ENCODE measurements around the gene N4BP2L2. TPM values are rescaled to one million over a fixed set of nuclear protein-coding genes. Genes with fewer than 3 reads are reported as not detected.

Gene N4BP2L2
- total RNA-seq, 1 experiment from 2014 or later: 92.7 TPM

- intact Hi-C loops (cut with micrococcal nuclease): loop anchor here (5.0 kb wide), 1 partner anchor 218 kb away; the partner anchor contains the start of genes BRCA2 and ZAR1L
- Histone ChIP-seq H2AFZ (ENCODE audit: low read depth, low read length, poor library complexity, severe bottlenecking) (no peak overlapping the region), H3K4me1 (ENCODE audit: control insufficient read depth in 1 of 2, insufficient read depth in 2 of 2, low read length in 2 of 2) (peaks cover 5 to 11% of the 10 kb centered on the region in 2 experiments; a peak in 2 of 4 replicates), H3K27me3 (ENCODE audit: insufficient read depth, low read length) (no peaks in the 10 kb centered on the region), H4K20me1 (ENCODE audit: insufficient read depth) (no peaks in the 10 kb centered on the region), H3K9me3 (ENCODE audit: control insufficient read depth in 1 of 2, insufficient read depth in 1 of 2, low read depth in 1 of 2, low read length in 2 of 2) (no peaks in the 10 kb centered on the region), H3K9me2 (ENCODE audit: insufficient read depth) (no peaks in the 10 kb centered on the region), H3K36me3 (ENCODE audit: control insufficient read depth in 1 of 2, insufficient read depth in 2 of 2, low read length in 2 of 2) (peaks cover 24 to 25% of the 10 kb centered on the region in 2 experiments), H3K4me3 (replicated peaks in 1 of 2; ENCODE audit: low read depth in 1 of 2, low read length in 2 of 2) (no peak overlapping the region), H3K4me2 (ENCODE audit: low read length) (no peak overlapping the region), H3K79me2 (ENCODE audit: insufficient read depth, low read length) (peaks cover 83% of the 10 kb centered on the region), H3K27ac (ENCODE audit: low read depth, low read length) (no peak overlapping the region), H3K9ac (ENCODE audit: low read length) (no peak overlapping the region)
- ChIA-PET RAD21 (ENCODE audit: low non-redundant PET in 1 of 2, low total read pairs in 2 of 2, uncharacterized antibody in 2 of 2, unreplicated experiment in 2 of 2) (no interaction called here), POLR2A (no interaction called here), CTCF (no interaction called here)
- ATAC-seq (no peak), DNase-seq (ENCODE audit: low read depth, low spot score) (no peak)
- TF ChIP-seq TCF7L2 (IDR thresholded peaks at IDR 0.05; ENCODE audit: borderline replicate concordance, extremely low read depth, insufficient read depth, insufficient read length) (no peak), REST (IDR thresholded peaks at IDR 0.05; ENCODE audit: low read depth) (no peak), ATF3 (IDR thresholded peaks at IDR 0.05) (no peak), POLR2AphosphoS5 (IDR thresholded peaks at IDR 0.05; ENCODE audit: low read depth, low read length) (no peak), ZNF274 (IDR thresholded peaks at IDR 0.05; ENCODE audit: low read depth, low read length) (no peak), EGR1 (IDR thresholded peaks at IDR 0.05; ENCODE audit: low read depth) (no peak), RAD21 (IDR thresholded peaks at IDR 0.05; ENCODE audit: low read depth) (no peak), ELF1 (IDR thresholded peaks at IDR 0.05; ENCODE audit: borderline replicate concordance, low read depth) (no peak), JUND (IDR thresholded peaks at IDR 0.05) (no peak), EZH2phosphoT487 (IDR thresholded peaks at IDR 0.05; ENCODE audit: borderline replicate concordance) (no peak), CEBPB (IDR thresholded peaks at IDR 0.05; ENCODE audit: low read depth) (no peak), SRF (IDR thresholded peaks at IDR 0.05; ENCODE audit: low read depth) (no peak), YY1 (IDR thresholded peaks at IDR 0.05; ENCODE audit: extremely low read depth, insufficient replicate concordance, low read depth, low read length) (no peak), SP1 (IDR thresholded peaks at IDR 0.05; ENCODE audit: low read depth) (no peak), CBX3 (IDR thresholded peaks at IDR 0.05; ENCODE audit: low read depth) (no peak), EZH2 (IDR thresholded peaks at IDR 0.05) (no peak), SIN3A (IDR thresholded peaks at IDR 0.05; ENCODE audit: low read depth) (no peak), CTCF (IDR thresholded peaks at IDR 0.05 in 2 of 3, conservative IDR thresholded peaks at IDR 0.05 in 1 of 3; ENCODE audit: borderline replicate concordance in 1 of 3, insufficient read depth in 1 of 3, low read depth in 2 of 3, low read length in 2 of 3) (no peak)
- no TSS peak for BruUV-seq (replicated peaks)
These were observed 3.5 kb downstream of the N4BP2L2 start for GRCh38 chr13:32535115-32535514.

All from HCT116 (cell line).